LNCaP clone FGC (cell line): ENCODE results near the gene ZNF646.

Experiments used
- DNase-seq: peaks from one replicate; pipeline ENCODE4 v3.0.0-alpha.2; 2011; ENCODE audit warnings: low read depth
- H3K4me3 ChIP-seq: 2 replicates; pipeline ENCODE4 v1.5.1; 2011; ENCODE audit warnings: mild to moderate bottlenecking, low read depth, low read length, control low read depth
- TF ChIP-seq, protein P1 (sequence below): IDR thresholded peaks from 2 replicates; pipeline ENCODE4 v1.5.1; 2012; ENCODE audit warnings: mild to moderate bottlenecking; ENCODE audit not compliant: control insufficient read depth, insufficient read depth; ENCODE audit errors: extremely low read depth

Gene ZNF646

DNA sequence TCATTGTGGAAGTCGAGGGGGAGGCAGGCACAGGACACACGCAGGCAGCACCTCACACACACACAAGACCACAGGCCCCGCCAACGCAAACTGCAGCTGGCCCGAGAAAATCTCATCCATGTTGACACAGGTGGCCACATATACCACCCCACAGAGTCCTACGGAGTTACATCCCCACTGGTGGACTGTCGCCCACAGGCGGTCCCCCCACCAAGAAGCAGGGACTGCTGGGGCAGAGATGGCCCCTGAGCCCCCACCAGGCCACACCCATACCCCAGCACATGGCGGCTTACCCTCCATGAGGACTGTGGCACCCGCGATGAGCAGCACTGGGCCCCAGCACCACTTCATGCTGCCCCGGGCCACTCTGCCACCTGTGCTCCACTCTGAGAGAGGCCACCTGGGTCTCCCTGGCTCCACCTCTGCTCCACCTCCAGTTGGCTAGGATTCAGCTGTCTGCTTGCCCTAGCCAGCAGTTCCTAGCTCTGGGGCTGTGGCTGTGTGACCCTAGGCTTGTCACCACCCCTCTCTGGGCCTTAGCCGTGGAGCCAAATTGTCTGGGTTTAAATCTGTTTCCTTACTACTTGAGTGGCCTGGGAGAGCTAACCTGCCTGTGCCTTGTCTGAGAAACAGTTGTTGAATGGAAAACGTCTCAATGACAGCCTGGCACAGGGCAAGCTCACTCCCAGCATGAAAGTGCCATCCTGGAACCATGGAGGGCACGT, 14.4 kb downstream of the ZNF646 start, which contains the start of gene PRSS53:
Gene PRSS53, minus strand, starts transcription at position 485 of the 725 bp plus-strand sequence. Its CDS starts 134 bp downstream, at position 351.
- TF ChIP-seq, protein P1, sequence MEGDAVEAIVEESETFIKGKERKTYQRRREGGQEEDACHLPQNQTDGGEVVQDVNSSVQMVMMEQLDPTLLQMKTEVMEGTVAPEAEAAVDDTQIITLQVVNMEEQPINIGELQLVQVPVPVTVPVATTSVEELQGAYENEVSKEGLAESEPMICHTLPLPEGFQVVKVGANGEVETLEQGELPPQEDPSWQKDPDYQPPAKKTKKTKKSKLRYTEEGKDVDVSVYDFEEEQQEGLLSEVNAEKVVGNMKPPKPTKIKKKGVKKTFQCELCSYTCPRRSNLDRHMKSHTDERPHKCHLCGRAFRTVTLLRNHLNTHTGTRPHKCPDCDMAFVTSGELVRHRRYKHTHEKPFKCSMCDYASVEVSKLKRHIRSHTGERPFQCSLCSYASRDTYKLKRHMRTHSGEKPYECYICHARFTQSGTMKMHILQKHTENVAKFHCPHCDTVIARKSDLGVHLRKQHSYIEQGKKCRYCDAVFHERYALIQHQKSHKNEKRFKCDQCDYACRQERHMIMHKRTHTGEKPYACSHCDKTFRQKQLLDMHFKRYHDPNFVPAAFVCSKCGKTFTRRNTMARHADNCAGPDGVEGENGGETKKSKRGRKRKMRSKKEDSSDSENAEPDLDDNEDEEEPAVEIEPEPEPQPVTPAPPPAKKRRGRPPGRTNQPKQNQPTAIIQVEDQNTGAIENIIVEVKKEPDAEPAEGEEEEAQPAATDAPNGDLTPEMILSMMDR: no peak
- DNase-seq: no peak
- H3K4me3 ChIP-seq: no peak within 1 kb of the TSS

GRCh38 chr16:31089199-31089598, 15.0 kb downstream of the ZNF646 start:
- TF ChIP-seq, protein P1: no peak
- H3K4me3 ChIP-seq: no peak overlapping the region
- no peak for DNase-seq

- no peak for DNase-seq
- TF ChIP-seq, protein P1: no peak
- H3K4me3 ChIP-seq: no peak overlapping the region
Measured at GRCh38 chr16:31090540-31090939, 16.3 kb downstream of the ZNF646 start.

DNA sequence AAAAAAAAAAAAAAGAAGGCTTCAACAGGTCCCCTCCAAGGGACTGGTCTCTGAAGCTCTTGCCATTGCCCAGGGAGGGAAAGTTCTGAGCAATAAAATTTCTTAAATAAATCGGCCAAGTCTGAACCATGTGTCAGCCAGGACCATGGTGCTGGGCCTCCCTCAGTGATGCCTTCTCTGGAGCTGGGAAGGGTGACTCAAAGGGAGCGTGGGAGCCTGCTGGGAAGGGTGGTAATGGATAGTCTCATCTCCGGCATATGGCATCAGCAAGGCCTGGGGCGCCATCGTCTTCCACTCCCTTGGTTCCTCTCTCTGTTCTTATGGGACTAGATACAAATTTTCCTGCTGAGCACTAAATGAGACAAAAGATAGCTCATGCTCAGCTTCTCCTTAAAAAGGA, 18.1 kb downstream of the ZNF646 start:
- TF ChIP-seq, protein P1: no peak
- H3K4me3 ChIP-seq: no peak overlapping the region
- no peak for DNase-seq

DNA sequence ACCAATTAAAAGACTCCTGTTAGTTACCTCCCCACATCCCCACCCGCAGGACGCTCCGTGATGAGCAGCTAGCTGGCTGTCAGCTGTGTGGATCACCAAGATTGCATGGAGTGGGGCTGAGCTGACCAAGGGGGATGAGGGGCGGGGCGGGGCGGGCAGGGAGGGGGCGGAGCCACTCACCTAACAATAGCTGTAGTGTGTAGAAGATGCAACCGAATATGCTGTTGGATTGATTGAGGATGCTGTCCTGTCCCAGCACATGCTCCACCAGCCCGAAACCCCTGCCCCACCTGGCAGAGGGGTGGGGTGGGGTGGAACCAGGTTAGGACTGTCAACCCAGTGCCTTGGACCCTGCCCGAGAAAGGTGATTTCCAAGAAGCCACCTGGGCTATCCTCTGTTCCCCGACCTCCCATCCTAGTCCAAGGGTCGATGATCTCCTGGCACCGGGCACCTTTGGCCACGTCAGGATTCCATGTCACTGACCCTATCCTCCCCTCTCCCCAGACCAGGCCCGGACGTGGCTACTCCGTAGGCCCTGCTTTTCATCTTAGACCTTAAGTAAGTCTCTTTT, 19.0 kb downstream of the ZNF646 start:
- peak overlapping the region; percentile 99 for H3K4me3 ChIP-seq
- TF ChIP-seq, protein P1: no peak
- no peak for DNase-seq

- TF ChIP-seq, protein P1: no peak
- DNase-seq: no peak
- H3K4me3 ChIP-seq: peak overlapping the region; percentile 99
Measured at GRCh38 chr16:31094088-31094423, 19.8 kb downstream of the ZNF646 start.

GRCh38 chr16:31094424-31095120, 20.4 kb downstream of the ZNF646 start, which contains the start of gene VKORC1:
TSS of gene VKORC1 (minus strand) at chr16:31094797. CDS start at chr16:31094729, 68 bp downstream.
- DNase-seq: peak; percentile 98
- TF ChIP-seq, protein P1: no peak
- peak within 1 kb of the TSS; percentile 99 for H3K4me3 ChIP-seq
